Small intestine (tissue), 7 donors: ENCODE measurements around the gene CBX7. TPM values are rescaled to one million over a fixed set of nuclear protein-coding genes. Genes with fewer than 3 reads are reported as not detected.
A peak's percentile ranks its signal among the peaks of the same experiment; 100 is the strongest.

Experiments
- DNase-seq, 2 donors: peaks; one replicate each; pipeline versions ENCODE4 v3.0.0 to v3.0.0-alpha.2; 2013
- FAIRE-seq: peaks from 2 replicates; lab custom pipeline; 2012; peaks lifted over from hg19 to GRCh38; lab: Jason Lieb, UNC
- H3K27ac ChIP-seq, 3 donors: one replicate each; pipeline ENCODE4 v1.5.1; 2013; ENCODE audit warnings: low read length in 2 of 3, mild to moderate bottlenecking in 2 of 3, control low read depth in 1 of 3, inconsistent platforms in 1 of 3, low read depth in 1 of 3, moderate library complexity in 1 of 3
- H3K27me3 ChIP-seq, 3 donors: one replicate each; pipeline ENCODE4 v1.6.1; 2013; ENCODE audit warnings: low read length in 3 of 3, inconsistent platforms in 1 of 3; ENCODE audit not compliant: control insufficient read depth in 3 of 3, insufficient read depth in 3 of 3
- H3K36me3 ChIP-seq, 3 donors: one replicate each; pipeline ENCODE4 v1.6.1; 2013; ENCODE audit warnings: low read length in 3 of 3, inconsistent platforms in 1 of 3, low read depth in 1 of 3, mild to moderate bottlenecking in 1 of 3, moderate library complexity in 1 of 3; ENCODE audit not compliant: control insufficient read depth in 3 of 3, insufficient read depth in 2 of 3
- H3K4me1 ChIP-seq, 3 donors: one replicate each; pipeline ENCODE4 v1.6.1; 2013; ENCODE audit warnings: low read length in 2 of 3, inconsistent platforms in 1 of 3, low read depth in 1 of 3, mild to moderate bottlenecking in 1 of 3, moderate library complexity in 1 of 3; ENCODE audit not compliant: control insufficient read depth in 3 of 3, insufficient read depth in 2 of 3
- H3K4me3 ChIP-seq, 3 donors: one replicate each; pipeline ENCODE4 v1.5.1; 2013; ENCODE audit warnings: low read length in 3 of 3, control low read depth in 1 of 3, inconsistent platforms in 1 of 3, low read depth in 1 of 3, mild to moderate bottlenecking in 1 of 3, moderate library complexity in 1 of 3
- H3K9me3 ChIP-seq, 2 donors: one replicate each; pipeline ENCODE4 v1.6.1; 2013; ENCODE audit warnings: low read depth in 1 of 2, low read length in 1 of 2; ENCODE audit not compliant: control insufficient read depth in 2 of 2, insufficient read depth in 1 of 2
- WGBS, 3 donors: extraction: QIAGEN DNeasy Blood & Tissue Kit; methylation state at CpG; one replicate each; pipeline ENCODE4 v1.1.7; 2013; 5-methylcytosine and 5-hydroxymethylcytosine counted together
- polyA plus RNA-seq, 4 donors: library from polyadenylated mRNA; stranded (reverse) in 3 of 4; unstranded in 1 of 4; fragments of 200-250 nt in 3 of 4; fragments of 120-200 nt in 1 of 4; gene quantifications; one replicate each; pipeline versions ENCODE4 v1.2.1 to v1.2.3, GENCODE V29; 2013
- donor health status: healthy with polysubstance abuse.
- donor health status: control.
- donor health status: control.
- donor health status: Bipolar disorder and iron deficiency.
- donor health status: healthy.

CBX7 gene
- polyA plus RNA-seq, 4 donors: 9.8 to 29.8 (median 21.2) TPM

- Histone ChIP-seq H3K4me3 (no peak overlapping the region), H3K9me3 (no peaks in the 10 kb centered on the region), H3K27ac (peak overlapping the region in 2 of 3 donors; percentile 21 to 82), H3K36me3 (no peaks in the 10 kb centered on the region), H3K27me3 (peaks cover 0 to 2% (median 0%) of the 10 kb centered on the region in 3 donors), H3K4me1 (no peaks in the 10 kb centered on the region)
- DNase-seq (no peak), FAIRE-seq (no peak)
- 71 to 78% (median 76%) methylated on average over 22 to 23 of the region's 23 CpGs for WGBS, 3 donors
Observed at GRCh38 chr22:39091126-39092081, 61.1 kb downstream of the CBX7 start.

GRCh38 chr22:39090426-39091064 is 61.9 kb downstream of the CBX7 start:
- no peaks in the 10 kb centered on the region for H3K4me1 ChIP-seq
- H3K27me3 ChIP-seq: peaks cover 0 to 2% (median 0%) of the 10 kb centered on the region in 3 donors
- no peaks in the 10 kb centered on the region for H3K9me3 ChIP-seq
- no peaks in the 10 kb centered on the region for H3K36me3 ChIP-seq
- 48 to 57% (median 49%) methylated on average over 15 of the region's 15 CpGs for WGBS, 3 donors
- H3K4me3 ChIP-seq: no peak overlapping the region
- FAIRE-seq (no peak), DNase-seq (peak in 1 of 2 donors; percentile 59)
- H3K27ac ChIP-seq: peak overlapping the region in 2 of 3 donors; percentile 27 to 82

GRCh38 chr22:39089928-39090327 is 62.6 kb downstream of the CBX7 start:
- FAIRE-seq (no peak), DNase-seq (no peak)
- WGBS, 3 donors: 45 to 68% (median 67%) methylated on average over 5 to 6 of the region's 6 CpGs
- Histone ChIP-seq H3K27me3 (peaks cover 0 to 2% (median 0%) of the 10 kb centered on the region in 3 donors), H3K9me3 (no peaks in the 10 kb centered on the region), H3K4me3 (no peak overlapping the region), H3K27ac (peak overlapping the region in 2 of 3 donors; percentile 27 to 82), H3K36me3 (no peaks in the 10 kb centered on the region), H3K4me1 (no peaks in the 10 kb centered on the region)

- DNase-seq (no peak), FAIRE-seq (no peak)
- Histone ChIP-seq H3K27ac (no peak overlapping the region), H3K9me3 (no peaks in the 10 kb centered on the region), H3K4me1 (no peaks in the 10 kb centered on the region), H3K4me3 (no peak overlapping the region), H3K27me3 (peaks cover 0 to 2% (median 0%) of the 10 kb centered on the region in 3 donors), H3K36me3 (no peaks in the 10 kb centered on the region)
- 84 to 86% (median 85%) methylated on average over 5 of the region's 5 CpGs for WGBS, 3 donors
Observed at GRCh38 chr22:39088685-39089032, 63.8 kb downstream of the CBX7 start.

- Histone ChIP-seq H3K9me3 (no peaks in the 10 kb centered on the region), H3K27ac (no peak overlapping the region), H3K36me3 (no peaks in the 10 kb centered on the region), H3K4me3 (no peak overlapping the region), H3K27me3 (peaks cover 0 to 2% (median 0%) of the 10 kb centered on the region in 3 donors), H3K4me1 (no peaks in the 10 kb centered on the region)
- WGBS, 3 donors: 46 to 60% (median 58%) methylated on average over 15 to 18 of the region's 18 CpGs
- FAIRE-seq: no peak
- no peak for DNase-seq
Observed at GRCh38 chr22:39087881-39088684, 64.4 kb downstream of the CBX7 start.

GRCh38 chr22:39087098-39087497 is 65.4 kb downstream of the CBX7 start:
- Histone ChIP-seq H3K27me3 (peaks cover 0 to 2% (median 0%) of the 10 kb centered on the region in 3 donors), H3K9me3 (no peaks in the 10 kb centered on the region), H3K4me3 (no peak overlapping the region), H3K4me1 (no peaks in the 10 kb centered on the region), H3K36me3 (no peaks in the 10 kb centered on the region), H3K27ac (no peak overlapping the region)
- 84 to 92% (median 91%) methylated on average over 6 of the region's 6 CpGs for WGBS, 3 donors
- FAIRE-seq (no peak), DNase-seq (no peak)

- Histone ChIP-seq H3K9me3 (no peaks in the 10 kb centered on the region), H3K36me3 (peaks cover 0 to 4% (median 0%) of the 10 kb centered on the region in 3 donors), H3K4me1 (no peaks in the 10 kb centered on the region), H3K27ac (no peak overlapping the region), H3K4me3 (no peak overlapping the region), H3K27me3 (no peaks in the 10 kb centered on the region)
- WGBS, 3 donors: 83 to 94% (median 91%) methylated on average over 8 of the region's 8 CpGs
- FAIRE-seq (no peak), DNase-seq (no peak)
Observed at GRCh38 chr22:39084666-39085065, 67.8 kb downstream of the CBX7 start.
